HG03135 (cell line): ENCODE measurements around the gene TAF4.
"Not testable (repeated sequence)": the region's sequence is repeated elsewhere in the genome, so short reads cannot be mapped to it uniquely, and the experiment has no call there.

Source experiments
- ATAC-seq: cut with Tn5 transposase; IDR thresholded peaks from one replicate; pipeline ENCODE4 v1.9.1; 2021; ENCODE audit warnings: mild to moderate bottlenecking, moderate library complexity; ENCODE audit not compliant: unreplicated experiment

The TAF4 gene

DNA sequence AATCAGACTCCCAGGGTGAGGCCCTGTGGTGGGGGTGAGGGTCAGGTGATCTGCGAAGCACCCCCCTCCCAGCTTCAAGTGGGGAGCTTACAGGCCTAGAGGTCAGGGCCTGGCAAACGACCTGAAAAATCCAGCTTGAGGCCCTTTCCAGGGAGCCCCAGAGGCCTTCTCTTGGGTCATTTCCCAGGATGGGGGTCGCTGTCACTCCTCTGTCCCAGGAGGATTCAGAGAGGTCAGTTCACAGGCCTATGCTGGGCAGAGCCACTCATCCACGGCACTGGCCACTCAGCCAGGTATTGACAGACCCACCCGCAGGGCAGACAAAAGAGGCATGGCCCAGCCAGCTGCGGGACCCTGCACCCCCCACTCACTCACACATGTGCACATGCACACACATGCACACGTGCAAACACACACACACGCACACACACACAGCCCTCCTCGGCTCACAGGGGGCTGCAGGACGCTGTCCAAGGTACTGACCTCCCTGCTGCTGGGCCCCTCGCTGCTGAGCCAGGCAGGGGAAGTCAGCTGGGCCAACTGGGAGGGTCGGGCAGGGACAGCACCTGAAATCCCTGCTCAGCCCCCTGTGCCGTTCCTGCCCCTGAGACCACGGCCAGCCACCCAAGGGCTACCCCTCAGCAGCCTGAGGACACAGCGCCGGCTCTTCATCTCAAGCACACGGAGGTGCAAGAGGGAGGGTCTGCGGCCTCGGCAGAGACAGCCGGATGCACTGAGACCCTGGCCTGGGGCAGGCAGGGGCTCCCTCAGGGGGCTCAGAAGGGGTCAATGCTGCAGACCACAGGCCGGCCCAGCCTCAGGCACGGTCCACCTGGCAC, 113.8 kb downstream of the TAF4 start:
- no peak for ATAC-seq

DNA sequence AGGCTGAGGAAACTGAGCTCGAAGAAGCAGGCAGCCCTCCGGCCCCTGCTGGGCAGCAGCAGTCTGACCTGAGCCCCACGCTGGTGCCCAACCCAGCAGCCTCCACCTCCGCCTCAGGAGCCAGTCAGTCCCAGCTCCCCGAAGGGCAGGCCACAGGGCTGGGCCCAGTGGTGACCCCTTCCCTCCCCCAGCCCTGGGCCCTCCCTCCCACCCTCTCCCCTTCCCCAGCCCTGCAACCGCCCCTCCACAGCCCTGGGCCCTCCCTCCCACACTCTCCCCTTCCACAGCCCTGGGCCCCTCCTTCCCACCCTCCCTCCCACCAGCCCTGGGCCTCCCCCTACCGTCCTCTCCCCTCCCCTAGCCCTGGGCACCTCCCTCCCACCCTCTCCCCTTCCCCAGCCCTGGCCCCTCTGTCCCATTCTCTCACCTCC, 115.0 kb downstream of the TAF4 start:
- ATAC-seq: no peak

DNA sequence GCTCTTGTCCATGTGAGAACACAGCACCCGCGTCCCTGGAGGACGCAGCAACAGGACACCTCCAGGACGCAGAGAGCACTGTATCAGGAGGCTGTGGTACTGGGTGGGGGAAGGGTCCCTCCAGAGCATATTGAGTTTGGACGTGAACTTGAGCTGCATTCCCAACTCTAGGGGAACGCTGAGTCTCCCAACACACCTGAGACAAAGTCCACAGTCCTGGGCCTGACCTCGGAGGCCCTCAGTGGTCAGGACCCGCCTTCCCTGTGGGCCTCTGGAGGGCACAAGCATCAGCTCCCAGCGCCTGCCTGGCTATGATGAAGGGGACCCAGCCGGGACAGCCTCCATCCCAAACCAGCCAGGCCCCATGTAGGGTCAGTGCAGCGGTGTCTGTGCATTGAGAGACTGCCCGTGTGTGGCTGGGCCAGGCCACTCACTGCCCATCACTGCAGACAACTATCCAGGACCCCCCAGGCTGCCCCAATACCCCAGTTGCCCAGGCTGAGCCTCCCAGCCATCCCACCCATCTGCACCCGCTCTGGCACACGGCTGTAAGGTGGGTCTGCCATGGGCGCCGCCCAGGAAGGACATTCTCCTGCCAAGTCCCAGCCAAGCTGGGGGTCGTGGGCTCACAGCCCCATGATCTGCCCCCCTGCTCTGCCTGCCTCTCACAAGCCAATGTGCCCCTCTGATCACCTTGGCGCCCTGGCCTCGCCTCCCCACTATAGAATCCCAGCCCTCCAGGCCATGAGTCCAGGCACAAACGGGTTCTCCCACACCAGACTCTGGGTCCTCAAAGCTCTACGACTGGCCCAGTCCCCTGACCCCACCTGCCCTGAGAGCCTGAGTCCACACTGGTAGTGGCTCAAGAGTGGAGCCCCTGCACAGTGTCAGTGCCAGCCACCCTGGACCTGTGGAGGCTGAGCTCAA, 115.7 kb downstream of the TAF4 start:
- no peak for ATAC-seq

DNA sequence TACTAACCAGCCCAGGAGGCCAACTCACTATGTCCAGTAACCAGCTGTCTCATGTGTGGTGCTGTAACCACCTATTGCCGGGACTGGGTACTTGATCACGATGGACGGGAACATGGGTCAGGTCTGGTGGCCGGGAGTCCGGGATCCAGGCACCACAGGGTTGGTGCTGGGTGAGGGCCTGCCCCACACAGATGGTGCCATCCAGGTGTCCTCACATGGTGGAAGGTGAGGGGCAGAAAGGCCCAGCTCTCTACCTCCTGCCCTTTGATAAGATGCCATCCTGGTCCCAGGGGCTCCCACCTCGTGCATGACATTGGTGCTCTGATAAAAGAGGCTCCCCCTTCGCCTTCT, 116.3 kb downstream of the TAF4 start:
- ATAC-seq: no peak

DNA sequence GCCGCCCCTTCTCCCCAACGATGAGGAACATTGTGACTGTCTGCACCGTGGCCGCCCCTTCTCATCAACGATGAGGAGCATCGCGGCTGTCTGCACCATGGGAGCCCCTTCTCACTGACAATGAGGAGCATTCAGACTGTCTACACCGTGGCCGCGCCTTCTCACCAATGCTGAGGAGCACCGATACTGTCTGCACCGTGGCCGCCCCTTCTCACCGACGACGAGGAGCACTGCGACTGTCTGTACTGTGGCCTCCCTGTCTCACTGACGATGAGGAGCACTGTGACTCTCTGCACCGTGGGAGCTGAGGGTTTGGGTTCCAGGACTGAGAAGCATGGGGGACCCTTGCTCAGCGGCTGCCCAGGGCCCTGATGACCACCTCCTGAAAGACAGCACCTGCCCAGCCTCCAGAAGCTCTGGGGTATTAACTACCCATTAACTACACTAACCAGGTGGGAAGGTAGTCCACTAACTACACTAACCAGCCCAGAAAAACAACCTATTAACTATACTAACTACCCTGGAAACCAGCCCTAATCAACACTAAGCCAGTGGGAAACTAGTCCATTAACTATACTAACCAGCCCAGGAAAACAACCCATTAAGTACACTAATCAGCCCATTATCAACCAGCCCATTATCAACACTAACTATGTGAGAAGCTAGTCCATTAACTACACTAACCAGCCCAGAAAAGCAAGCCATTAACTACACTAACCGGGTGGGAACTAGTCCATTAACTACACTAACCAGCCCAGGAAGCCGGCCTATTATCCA, 116.9 kb downstream of the TAF4 start:
- ATAC-seq: no peak

DNA sequence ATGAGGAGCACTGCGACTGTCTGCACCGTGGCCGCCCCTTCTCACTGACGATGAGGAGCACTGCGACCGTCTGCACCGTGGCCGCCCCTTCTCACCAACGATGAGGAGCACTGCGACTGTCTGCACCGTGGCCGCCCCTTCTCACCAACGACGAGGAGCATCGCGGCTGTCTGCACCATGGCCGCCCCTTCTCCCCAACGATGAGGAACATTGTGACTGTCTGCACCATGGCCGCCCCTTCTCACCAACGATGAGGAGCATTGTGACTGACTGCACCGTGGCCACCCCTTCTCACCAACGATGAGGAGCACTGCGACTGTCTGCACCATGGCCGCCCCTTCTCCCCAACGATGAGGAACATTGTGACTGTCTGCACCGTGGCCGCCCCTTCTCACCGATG, 117.6 kb downstream of the TAF4 start:
- not testable (repeated sequence) for ATAC-seq

DNA sequence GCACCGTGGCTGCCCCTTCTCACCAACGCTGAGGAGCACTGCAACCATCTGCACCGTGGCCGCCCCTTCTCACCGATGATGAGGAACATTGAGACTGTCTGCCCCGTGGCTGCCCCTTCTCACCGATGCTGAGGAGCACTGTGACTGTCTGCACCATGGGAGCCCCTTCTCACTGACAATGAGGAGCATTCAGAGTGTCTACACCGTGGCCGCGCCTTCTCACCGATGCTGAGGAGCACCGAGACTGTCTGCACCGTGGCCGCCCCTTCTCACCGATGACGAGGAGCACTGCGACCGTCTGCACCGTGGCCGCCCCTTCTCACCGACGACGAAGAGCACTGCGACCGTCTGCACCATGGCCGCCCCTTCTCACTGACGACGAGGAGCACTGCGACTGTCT, 120.2 kb downstream of the TAF4 start:
- not testable (repeated sequence) for ATAC-seq

DNA sequence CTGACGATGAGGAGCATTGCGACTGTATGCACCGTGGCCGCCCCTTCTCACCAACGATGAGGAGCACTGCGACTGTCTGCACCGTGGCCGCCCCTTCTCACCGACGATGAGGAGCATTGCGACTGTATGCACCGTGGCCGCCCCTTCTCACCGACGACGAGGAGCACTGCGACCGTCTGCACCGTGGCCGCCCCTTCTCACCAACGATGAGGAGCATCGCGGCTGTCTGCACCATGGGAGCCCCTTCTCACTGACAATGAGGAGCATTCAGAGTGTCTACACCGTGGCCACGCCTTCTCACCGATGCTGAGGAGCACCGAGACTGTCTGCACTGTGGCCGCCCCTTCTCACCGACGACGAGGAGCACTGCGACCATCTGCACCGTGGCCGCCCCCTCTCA, 120.7 kb downstream of the TAF4 start:
- not testable (repeated sequence) for ATAC-seq

DNA sequence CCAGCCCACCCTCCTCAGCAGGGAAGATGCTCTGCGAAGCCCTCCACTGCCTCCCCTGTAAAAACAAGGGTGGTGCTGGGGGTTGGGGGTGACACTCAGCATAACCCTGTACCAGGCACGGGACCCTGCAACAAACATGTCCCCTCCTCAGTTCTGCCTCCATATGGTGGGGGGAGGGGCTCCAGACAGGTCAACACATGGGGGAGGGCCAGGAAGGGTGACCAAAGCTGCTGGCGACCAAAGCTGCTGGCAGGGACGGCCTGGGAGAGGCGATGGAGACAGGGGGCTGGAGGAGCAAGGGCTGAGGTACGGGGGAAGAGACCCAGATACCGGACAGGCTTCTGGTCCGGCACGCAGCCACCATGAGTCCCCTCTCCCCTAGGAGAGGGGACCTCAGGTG, 123.2 kb downstream of the TAF4 start:
- no peak for ATAC-seq

DNA sequence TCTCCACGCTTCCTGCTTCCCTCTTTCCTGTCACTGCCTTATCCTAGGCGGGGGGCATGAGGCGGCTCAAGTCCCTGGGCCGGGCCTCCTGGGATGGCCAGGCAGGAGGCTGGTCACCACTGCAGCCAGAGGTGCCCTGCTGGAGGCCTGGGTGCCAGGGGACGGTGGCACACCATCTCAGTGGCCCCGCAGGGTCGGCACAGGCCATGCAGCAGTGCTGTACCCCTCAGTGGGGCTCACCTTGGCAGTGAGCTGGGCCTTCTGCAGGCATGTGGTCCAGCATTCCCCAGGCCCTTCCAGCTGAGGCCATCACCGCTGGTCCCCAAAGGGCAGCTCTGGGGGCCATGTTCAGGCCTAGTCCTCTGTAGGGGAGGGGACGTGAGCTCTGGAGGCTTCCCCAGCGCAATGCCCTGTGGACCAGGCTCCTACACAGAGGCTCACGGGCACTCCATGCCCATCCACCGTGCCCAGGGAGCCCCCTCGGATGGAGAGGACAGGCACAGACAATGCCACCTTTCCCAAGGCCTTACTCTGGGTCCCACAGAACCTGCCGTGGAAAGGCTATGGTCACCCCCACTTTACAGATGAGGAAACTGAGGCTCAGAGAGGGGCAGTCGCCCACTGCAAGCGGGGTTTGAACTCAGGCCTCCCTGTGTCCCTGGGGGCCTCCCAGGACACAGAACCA, 123.8 kb downstream of the TAF4 start:
- ATAC-seq: no peak

DNA sequence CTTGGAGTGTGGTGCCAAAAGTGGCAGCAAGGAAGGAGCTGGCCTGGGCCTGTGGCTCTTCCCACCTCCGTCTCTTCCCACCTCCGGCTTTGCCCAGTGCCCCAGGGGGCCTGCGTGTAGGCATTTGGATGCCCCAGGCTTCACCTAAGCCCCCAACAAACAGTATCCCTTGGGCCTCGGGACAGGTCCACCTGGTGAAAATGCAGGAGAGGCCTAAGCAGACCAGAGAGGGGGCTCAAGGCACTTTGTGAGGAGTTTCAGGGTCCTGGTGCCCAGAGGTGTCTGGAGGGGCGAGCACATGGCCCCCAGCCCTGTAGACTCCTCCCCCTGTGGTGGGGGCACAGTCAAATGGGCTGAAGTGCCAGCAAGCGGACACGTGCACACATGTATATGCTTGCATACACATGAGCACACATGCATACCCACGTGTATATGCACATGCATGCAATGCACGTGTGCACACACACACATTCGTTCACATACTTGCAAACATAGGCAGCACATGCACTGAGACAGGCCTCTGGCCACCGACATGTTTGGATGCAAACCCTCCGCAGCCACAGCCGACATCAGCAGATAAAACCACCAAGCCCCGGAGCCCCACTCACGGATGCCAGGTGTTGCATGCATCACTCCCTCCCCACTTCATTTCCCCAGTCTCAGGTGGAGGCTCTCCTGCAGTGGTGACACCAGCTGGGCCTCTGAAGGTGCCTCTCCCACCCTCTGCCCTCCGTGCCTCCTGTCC, 124.5 kb downstream of the TAF4 start:
- no peak for ATAC-seq

DNA sequence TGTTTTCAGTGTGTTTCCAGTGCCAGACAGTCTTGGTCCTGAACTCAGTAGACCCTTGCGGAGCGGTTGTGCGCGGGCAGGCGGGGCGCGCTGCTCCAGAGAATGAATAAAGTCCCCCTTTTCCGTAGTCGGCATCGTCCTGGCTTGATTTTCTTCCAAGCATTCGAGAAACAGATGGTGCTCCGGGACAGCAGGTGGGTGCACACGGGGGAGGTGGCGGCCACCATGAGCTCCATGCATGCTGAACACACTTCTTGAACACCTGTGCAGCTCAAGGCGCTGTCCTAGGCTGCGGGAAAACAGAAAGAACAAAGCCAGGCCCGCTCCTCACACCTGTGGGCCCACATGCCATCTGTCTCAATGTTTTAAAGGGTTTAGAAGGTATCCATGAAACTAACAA, 125.2 kb downstream of the TAF4 start:
- no peak for ATAC-seq

DNA sequence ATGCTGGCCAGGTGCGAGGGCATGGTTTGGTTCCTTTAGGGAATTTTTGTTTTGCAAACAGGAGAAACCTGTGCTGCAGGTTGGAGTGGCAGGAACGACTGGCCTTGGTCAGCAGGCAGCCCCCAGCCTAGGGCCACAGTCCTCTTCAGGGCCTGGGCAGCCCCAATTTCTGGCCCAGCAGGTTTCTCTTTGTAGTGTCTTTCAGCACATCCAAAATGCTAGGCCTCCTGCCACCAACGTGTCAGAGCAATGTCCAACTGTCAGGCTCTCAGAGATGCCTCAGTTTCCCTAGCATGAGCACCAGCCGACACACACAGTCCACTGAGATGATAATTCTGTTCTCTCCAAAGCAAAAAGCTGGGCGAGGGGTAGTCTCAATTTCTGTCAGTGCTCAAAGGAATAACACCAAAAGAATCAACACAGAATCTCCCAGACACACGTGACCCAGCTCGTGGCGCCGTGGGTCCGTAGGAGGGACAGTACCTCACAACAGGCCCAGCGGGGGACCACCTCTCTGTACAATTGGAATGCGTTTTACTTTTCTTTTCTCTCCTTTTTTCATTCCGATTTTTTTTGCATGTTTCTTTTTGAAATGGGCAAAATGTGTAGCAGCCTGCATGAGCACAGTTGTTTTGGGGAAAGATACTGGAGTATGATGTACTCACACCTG, 125.9 kb downstream of the TAF4 start:
- ATAC-seq: no peak

DNA sequence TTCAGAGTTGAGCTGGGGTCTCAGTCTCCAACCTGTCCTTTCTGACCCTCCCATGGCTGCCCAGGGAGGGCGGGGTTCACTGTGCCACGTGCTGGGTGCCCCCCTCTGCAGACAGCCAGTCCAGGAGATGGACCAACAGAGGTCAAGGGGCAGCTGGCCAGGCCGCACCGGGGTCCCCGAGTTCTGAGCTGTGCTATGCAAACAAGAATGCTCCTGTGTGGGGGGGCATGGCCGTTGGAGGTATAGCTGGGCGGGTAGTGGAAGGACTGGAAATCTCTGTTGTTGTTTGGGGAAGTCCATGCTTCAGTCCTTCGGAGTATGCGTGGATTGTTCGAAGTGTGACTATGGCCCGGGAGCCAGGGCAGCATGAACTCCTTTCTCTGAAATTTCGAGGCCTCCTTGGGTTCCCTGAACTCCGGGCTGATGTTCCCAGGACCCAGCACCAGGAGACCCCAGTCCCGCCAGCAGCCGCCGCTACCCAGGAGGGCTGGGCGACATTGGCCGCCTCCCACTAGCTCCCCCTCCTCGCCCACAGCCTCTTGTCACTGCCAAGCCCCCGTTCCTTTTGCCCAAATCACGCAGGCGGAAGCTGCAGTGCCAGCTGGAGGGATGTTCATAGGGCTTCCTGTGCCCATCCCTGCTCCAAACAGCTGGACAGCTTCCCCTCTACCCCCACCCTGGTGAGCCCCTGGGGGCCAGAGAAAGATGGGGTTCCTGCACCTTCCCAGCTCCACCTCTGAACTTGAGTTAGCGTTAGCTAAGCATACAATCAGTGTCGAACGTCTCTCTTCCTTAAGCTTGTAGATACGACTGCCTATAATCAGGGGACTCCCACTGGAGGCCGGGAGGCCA, 126.6 kb downstream of the TAF4 start:
- no peak for ATAC-seq

DNA sequence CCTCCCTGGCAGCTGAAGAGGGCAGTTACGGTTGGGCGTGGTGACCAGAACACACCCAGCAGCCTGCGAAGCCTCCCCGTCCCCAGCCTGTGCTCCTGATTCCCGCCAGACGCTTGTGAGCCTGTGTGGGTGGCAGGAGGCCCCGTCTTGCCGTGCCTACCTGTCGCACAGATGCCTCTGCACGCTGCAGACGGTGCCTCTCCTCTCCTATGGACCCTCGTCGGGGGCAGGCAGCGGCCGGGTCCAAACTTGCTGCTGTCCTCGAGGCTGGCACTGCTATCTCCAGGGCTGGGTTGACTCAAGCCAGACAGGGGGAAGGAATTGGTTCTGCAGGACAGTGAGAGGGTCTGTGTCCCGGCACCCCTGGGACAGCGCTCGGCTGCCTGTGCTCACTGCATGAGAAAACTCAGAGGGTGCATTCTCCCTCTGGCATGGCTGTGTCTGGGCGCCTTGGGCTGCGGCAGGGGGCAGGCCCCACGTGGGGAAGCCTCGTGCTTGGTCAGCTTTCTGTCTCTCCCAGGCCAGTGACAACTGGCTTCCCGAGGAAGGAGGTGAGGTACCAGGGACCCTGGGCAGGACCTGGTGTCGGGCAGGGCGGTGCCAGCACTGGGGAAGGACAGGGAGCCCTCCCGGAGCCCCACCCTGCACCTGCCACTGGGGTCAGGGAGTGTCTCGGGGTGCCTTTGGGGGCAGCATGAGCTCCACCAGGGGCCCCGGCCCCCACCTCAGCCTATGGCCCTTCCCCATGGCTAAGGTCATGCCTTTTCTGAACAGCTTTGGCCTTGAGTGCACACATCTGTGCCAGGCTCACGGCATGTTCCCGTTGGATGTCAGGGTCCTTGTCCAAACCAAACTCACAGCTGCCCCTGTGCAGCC, 127.5 kb downstream of the TAF4 start:
- no peak for ATAC-seq

DNA sequence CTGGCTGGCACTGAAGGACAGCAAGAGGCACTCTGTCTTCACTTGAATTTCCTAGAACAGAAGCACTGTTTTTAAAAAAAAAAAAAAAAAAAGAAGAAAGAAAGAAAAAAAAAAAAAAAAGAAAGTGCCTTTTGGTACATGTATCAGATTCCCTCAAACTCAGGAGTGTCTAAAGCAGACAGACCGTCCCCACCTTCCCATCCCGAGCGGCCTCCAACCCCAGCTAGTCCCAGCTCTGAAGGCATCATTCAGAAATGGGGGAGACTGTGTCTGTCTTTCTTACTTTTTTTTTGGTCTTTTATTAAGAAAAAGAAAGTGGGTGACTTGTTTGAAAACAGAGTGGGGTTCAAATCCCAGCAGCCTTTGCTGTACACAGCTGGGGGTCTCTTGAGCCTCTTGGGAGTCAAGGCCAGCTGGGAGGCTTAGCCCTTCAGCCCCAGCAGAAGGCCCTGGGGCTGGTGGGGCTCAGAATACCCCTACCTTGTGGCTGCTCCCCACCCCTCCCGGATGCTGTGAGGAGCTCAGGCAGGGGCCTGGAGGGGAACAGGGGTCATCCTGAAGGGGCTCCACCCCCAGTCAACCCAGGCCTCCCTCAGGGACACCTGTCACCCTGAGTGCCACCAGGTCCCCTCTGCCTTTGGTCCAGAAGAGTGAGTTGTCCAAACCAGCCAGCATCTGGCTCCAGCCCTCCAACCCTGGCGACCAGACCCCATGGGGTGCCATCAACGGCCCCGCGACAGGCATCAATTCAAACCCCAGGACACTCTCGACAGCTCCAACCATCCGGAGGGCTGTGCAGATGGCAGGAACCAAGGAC, 128.3 kb downstream of the TAF4 start:
- no peak for ATAC-seq

DNA sequence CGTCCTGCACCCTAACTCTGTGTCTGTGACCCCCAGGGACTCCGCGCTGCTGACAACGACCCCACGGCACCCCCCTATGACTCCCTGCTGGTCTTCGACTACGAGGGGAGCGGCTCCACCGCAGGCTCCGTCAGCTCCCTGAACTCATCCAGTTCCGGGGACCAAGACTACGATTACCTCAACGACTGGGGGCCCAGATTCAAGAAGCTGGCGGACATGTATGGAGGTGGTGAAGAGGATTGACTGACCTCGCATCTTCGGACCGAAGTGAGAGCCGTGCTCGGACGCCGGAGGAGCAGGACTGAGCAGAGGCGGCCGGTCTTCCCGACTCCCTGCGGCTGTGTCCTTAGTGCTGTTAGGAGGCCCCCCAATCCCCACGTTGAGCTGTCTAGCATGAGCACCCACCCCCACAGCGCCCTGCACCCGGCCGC, 129.0 kb downstream of the TAF4 start:
- ATAC-seq: no peak
